Endothelial cell of umbilical vein (primary cell): ENCODE results near the gene HP.
"Not testable (repeated sequence)": the region's sequence is repeated elsewhere in the genome, so short reads cannot be mapped to it uniquely, and the experiment has no call there.

ENCODE experiments used
- EZH2 ChIP-seq: IDR thresholded peaks from 2 replicates; pipeline ENCODE4 v1.6.1; 2012; ENCODE audit warnings: borderline replicate concordance, low read depth, mild to moderate bottlenecking, moderate library complexity, low read length, inconsistent platforms; ENCODE audit not compliant: severe bottlenecking
- FOS ChIP-seq: IDR thresholded peaks from 2 replicates; pipeline ENCODE4 v1.6.1; 2011; ENCODE audit warnings: mild to moderate bottlenecking, low read length, moderate library complexity, borderline replicate concordance; ENCODE audit not compliant: insufficient read depth
- GATA2 ChIP-seq: IDR thresholded peaks from 2 replicates; pipeline ENCODE4 v1.7.0; 2011; ENCODE audit warnings: low read depth, mild to moderate bottlenecking, moderate library complexity, mixed read lengths, low read length; ENCODE audit not compliant: insufficient read length, insufficient read depth
- JUN ChIP-seq: IDR thresholded peaks from 2 replicates; pipeline ENCODE4 v1.6.1; 2011; ENCODE audit warnings: borderline replicate concordance, low read depth; ENCODE audit not compliant: insufficient read length, insufficient read depth
- POLR2A ChIP-seq: IDR thresholded peaks from 2 replicates; pipeline ENCODE4 v1.6.1; 2012; ENCODE audit warnings: low read depth, mild to moderate bottlenecking, control low read depth, low read length
- POLR2AphosphoS5 ChIP-seq: IDR thresholded peaks from 2 replicates; pipeline ENCODE4 v1.6.1; 2012; ENCODE audit warnings: low read depth, mild to moderate bottlenecking, control low read depth, low read length, moderate library complexity; ENCODE audit not compliant: insufficient read depth
- TF ChIP-seq, protein P1 (sequence below), 2 donors: IDR thresholded peaks; 1 replicate in 1 of 2; 2 replicates in 1 of 2; pipeline ENCODE4 v1.5.1; 2011; ENCODE audit warnings: low read length in 2 of 2, mild to moderate bottlenecking in 2 of 2, moderate library complexity in 2 of 2, control low read depth in 1 of 2, inconsistent platforms in 1 of 2, low read depth in 1 of 2; ENCODE audit not compliant: insufficient read depth in 1 of 2; ENCODE audit errors: extremely low read depth in 1 of 2
- TF ChIP-seq, protein P2 (sequence below): IDR thresholded peaks from 2 replicates; pipeline ENCODE4 v1.6.1; 2011; ENCODE audit not compliant: insufficient read depth, insufficient read length

GRCh38 chr16:72075067-72075466, 20.8 kb downstream of the HP start:
- not testable (repeated sequence) for TF ChIP-seq POLR2A, POLR2AphosphoS5, EZH2, FOS, JUN, GATA2
- TF ChIP-seq, protein P1, sequence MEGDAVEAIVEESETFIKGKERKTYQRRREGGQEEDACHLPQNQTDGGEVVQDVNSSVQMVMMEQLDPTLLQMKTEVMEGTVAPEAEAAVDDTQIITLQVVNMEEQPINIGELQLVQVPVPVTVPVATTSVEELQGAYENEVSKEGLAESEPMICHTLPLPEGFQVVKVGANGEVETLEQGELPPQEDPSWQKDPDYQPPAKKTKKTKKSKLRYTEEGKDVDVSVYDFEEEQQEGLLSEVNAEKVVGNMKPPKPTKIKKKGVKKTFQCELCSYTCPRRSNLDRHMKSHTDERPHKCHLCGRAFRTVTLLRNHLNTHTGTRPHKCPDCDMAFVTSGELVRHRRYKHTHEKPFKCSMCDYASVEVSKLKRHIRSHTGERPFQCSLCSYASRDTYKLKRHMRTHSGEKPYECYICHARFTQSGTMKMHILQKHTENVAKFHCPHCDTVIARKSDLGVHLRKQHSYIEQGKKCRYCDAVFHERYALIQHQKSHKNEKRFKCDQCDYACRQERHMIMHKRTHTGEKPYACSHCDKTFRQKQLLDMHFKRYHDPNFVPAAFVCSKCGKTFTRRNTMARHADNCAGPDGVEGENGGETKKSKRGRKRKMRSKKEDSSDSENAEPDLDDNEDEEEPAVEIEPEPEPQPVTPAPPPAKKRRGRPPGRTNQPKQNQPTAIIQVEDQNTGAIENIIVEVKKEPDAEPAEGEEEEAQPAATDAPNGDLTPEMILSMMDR (IDR thresholded peaks at IDR 0.05; ENCODE audit: extremely low read depth in 1 of 2, insufficient read depth in 1 of 2, low read depth in 1 of 2, low read length in 2 of 2): not testable (repeated sequence)
- TF ChIP-seq, protein P2, sequence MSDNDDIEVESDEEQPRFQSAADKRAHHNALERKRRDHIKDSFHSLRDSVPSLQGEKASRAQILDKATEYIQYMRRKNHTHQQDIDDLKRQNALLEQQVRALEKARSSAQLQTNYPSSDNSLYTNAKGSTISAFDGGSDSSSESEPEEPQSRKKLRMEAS: not testable (repeated sequence)
